Measurements from ENCODE around the gene BLVRA.
"Not testable (repeated sequence)": the region's sequence is repeated elsewhere in the genome, so short reads cannot be mapped to it uniquely, and the experiment has no call there.

Gene BLVRA

GRCh38 chr7:43769791-43770465, 11.4 kb downstream of the BLVRA start:
- no peak for DNase-seq

GRCh38 chr7:43771128-43771527, 12.6 kb downstream of the BLVRA start:
- no peak for DNase-seq

GRCh38 chr7:43771573-43771972, 13.1 kb downstream of the BLVRA start:
- no peak for DNase-seq

- DNase-seq: not testable (repeated sequence)
Observed at GRCh38 chr7:43773268-43773667, 14.8 kb downstream of the BLVRA start.

- not testable (repeated sequence) for DNase-seq
Observed at GRCh38 chr7:43775255-43775654, 16.8 kb downstream of the BLVRA start.

GRCh38 chr7:43778293-43779044, 20.0 kb downstream of the BLVRA start:
- not testable (repeated sequence) for DNase-seq

GRCh38 chr7:43779045-43779812, 20.7 kb downstream of the BLVRA start:
- no peak for DNase-seq

- DNase-seq: no peak
Observed at GRCh38 chr7:43781726-43782607, 23.5 kb downstream of the BLVRA start.

- DNase-seq: no peak
Observed at GRCh38 chr7:43782768-43783555, 24.5 kb downstream of the BLVRA start.

- no peak for DNase-seq
Observed at GRCh38 chr7:43784030-43784584, 25.6 kb downstream of the BLVRA start.

- peak; percentile 28 for DNase-seq
Observed at GRCh38 chr7:43784585-43785087, 26.2 kb downstream of the BLVRA start.

- no peak for DNase-seq
Observed at GRCh38 chr7:43785420-43785819, 26.9 kb downstream of the BLVRA start.

GRCh38 chr7:43787771-43788170, 29.3 kb downstream of the BLVRA start:
- DNase-seq: no peak

- DNase-seq: no peak
Observed at GRCh38 chr7:43790006-43790405, 31.5 kb downstream of the BLVRA start.

GRCh38 chr7:43790834-43791233, 32.4 kb downstream of the BLVRA start:
- no peak for DNase-seq

GRCh38 chr7:43791665-43792064, 33.2 kb downstream of the BLVRA start:
- DNase-seq: no peak

GRCh38 chr7:43792471-43793150, 34.1 kb downstream of the BLVRA start:
- no peak for DNase-seq

- no peak for DNase-seq
Observed at GRCh38 chr7:43799605-43800004, 41.1 kb downstream of the BLVRA start.

- DNase-seq: no peak
Observed at GRCh38 chr7:43803865-43804264, 45.4 kb downstream of the BLVRA start.

GRCh38 chr7:43808410-43808809, 49.9 kb downstream of the BLVRA start:
- no peak for DNase-seq
